Right ventricle myocardium superior (tissue), 1 donor: ENCODE data around the gene EIF3I. TPM values are rescaled to one million over a fixed set of nuclear protein-coding genes. Genes with fewer than 3 reads are reported as not detected.

Source experiments
- ATAC-seq: fragments of 200-7000 bp; cut with Tn5 transposase; one replicate; pipeline ENCODE4 v1.9.1; 2020; ENCODE audit warnings: mild to moderate bottlenecking; ENCODE audit not compliant: poor library complexity
- DNase-seq: peaks from one replicate; pipeline ENCODE4 v3.0.0-alpha.2; 2020
- intact Hi-C: fragments of 100-400 bp; cut with DNase I; formaldehyde crosslinking; loops from one replicate; pipeline ENCODE4 v1.11.2; 2022
- long read RNA-seq: library from polyadenylated mRNA; unstranded; transcript quantifications from one replicate; pipeline ENCODE4 v2.0.0, GENCODE V29; 2021
- total RNA-seq: library from RNA; stranded (reverse); fragmentation: NEBNext Ultra II Directional; extraction: Animal tissue kit (Norgen Biotek cat#: 25700); gene quantifications from one replicate; pipeline ENCODE4 v1.2.1, GENCODE V29; 2021
- donor health status: DM: no; HTN: yes; CAD: no; lungs with severe emphysema.

Gene EIF3I
- total RNA-seq: 97.2 TPM
- long read RNA-seq, transcript EIF3I-202 (11 exons, 1,458 nt): major isoform, 121 of 147 reads
- long read RNA-seq, partial matches to known transcripts: 24 of 147 reads
- long read RNA-seq, other reads (novel, unspliced or antisense): 2 of 147 reads

DNA sequence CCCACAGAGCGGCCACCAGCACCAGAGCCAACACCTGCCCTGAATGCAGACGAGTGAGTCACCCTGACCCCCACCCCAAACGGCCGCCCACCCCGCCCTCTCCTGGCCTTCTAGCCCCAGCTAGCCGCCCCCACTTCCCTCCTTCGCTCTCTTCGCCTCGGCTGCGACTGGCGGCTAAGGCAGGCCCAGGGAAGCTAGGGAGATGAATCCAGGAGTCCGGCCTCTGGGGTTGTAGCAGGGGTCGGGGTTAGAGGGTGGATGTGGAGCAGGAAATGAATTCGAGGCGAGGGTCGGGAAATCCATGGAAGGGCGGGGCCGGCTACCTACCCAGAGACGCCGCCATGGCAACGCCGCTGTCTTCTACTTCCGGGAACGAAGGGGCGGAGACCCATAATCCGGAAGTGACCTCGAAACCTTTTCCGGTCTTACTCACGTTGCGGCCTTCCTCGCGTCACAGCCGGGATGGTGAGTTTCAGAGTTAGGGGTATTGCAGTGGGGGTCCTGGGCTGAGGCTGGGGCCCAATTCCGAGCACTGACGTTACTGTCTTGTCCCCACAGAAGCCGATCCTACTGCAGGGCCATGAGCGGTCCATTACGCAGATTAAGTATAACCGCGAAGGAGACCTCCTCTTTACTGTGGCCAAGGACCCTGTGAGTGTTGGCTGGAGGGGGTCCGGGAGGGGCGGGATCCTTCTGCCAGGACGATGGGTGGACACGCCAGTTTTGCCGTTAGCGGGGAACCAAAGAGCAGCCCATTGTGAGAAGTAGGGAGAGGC is at the start of gene EIF3I, which contains the start of gene TMEM234:
Gene EIF3I, plus strand, starts transcription at position 428 of the 776 bp plus-strand sequence. Its CDS starts 35 bp downstream, at position 463.
Gene TMEM234, minus strand, starts transcription at position 374 of the 776 bp plus-strand sequence. Its CDS starts 31 bp downstream, at position 343.
- intact Hi-C loops: no loop called here
- ATAC-seq: peak; percentile 97

GRCh38 chr1:32172621-32173245 is 49.5 kb upstream of the EIF3I start:
- DNase-seq (no peak), ATAC-seq (no peak)
- intact Hi-C loops: no loop called here

More for the DNA sequence above, at the start of gene EIF3I, which contains the start of gene TMEM234:
- peak; percentile 95 for DNase-seq

DNA sequence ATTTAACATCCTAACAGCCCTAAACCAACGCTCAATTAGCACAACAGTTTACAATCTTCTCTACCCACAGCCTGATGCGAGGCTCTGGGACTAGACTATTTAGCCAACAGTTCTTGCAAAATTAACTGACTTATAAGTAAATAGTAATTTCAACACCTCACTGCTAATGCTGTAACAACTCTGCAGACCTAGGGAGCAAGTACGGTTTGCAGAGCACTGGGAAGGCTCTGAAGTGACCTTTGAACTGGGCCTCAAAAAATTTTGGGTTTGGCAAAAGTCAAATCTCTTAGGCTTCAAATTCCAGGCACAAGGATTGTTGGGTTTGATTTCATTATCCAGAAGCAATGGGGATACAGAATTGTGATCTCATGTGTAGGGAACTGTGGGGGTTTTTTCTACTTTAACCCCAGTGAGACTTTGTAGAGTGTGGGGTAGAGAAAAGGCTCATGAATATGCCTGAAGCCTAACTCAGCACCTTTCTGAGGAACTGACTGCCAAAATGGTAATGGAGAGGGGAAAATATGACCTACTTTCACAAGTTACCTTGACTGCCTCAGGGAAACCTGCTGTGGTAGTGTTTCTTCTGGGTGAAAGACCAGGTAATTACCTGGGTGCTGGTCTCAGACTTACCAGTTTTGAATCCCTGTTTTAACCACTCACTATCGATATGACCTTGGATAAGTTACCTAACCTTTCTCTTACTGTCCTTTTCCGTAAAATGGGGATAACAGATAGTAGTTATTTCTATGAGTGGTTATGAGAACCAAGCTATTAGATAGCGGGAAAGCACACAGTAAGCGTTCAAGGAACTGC is 43.6 kb upstream of the EIF3I start:
- no peak for DNase-seq
- intact Hi-C loops: no loop called here
- no peak for ATAC-seq

- intact Hi-C loops: no loop called here
- DNase-seq (no peak), ATAC-seq (peak; percentile 21)
Observed at GRCh38 chr1:32179193-32179442, 43.1 kb upstream of the EIF3I start.

- DNase-seq (peak; percentile 98), ATAC-seq (peak; percentile 97)
- intact Hi-C loops: no loop called here
Observed at GRCh38 chr1:32179443-32180185, 42.6 kb upstream of the EIF3I start, which contains the start of gene TXLNA. TXLNA (plus strand) TSS chr1:32179675; CDS start chr1:32180346, 671 bp downstream.

DNA sequence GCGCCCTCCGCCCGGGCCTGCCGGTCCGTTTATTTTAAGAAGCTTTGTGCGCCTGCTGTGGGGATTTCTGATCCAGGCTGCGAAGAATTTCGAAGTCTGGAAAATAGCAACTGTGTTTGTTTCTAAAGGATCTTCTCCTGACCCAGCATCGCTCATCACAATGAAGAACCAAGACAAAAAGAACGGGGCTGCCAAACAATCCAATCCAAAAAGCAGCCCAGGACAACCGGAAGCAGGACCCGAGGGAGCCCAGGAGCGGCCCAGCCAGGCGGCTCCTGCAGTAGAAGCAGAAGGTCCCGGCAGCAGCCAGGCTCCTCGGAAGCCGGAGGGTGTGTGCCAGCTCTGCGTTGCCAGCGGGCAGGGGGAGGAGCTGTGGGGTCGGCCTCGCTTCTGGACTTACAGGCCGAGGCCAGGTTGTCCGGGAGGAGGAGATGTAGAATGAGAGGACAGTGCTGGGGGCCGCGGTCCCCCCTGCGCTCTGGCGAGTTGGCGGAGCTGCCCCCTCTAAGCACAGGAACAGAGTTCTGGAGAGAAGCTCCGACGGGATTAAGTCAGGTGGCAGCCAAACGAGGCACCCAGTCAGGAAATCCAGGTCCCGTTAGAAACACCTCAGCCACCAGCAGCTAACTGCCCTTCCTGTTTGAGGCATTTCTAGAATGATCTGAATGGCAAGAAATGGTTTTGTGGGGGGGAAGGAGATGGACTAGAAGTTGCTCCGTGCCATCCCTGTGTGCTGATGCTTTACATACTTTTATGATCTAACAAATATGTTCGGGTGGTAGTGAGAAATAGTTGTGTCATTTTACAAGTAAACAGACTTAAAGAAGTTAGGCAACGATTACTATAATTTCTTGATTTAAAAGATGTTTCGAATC is 41.8 kb upstream of the EIF3I start:
- ATAC-seq (peak; percentile 38), DNase-seq (peak; percentile 75)
- intact Hi-C loops: no loop called here

DNA sequence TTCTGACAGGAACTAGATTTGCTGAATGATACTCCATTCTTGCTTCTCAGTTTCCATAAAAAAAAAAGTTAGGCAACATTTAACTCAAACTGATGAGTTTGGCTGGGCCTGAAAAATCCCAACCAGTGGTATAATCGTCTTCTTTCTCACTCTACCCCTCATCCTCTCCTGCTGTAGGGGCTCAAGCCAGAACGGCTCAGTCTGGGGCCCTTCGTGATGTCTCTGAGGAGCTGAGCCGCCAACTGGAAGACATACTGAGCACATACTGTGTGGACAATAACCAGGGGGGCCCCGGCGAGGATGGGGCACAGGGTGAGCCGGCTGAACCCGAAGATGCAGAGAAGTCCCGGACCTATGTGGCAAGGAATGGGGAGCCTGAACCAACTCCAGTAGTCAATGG is 41.1 kb upstream of the EIF3I start:
- DNase-seq (no peak), ATAC-seq (no peak)
- intact Hi-C loops: no loop called here

DNA sequence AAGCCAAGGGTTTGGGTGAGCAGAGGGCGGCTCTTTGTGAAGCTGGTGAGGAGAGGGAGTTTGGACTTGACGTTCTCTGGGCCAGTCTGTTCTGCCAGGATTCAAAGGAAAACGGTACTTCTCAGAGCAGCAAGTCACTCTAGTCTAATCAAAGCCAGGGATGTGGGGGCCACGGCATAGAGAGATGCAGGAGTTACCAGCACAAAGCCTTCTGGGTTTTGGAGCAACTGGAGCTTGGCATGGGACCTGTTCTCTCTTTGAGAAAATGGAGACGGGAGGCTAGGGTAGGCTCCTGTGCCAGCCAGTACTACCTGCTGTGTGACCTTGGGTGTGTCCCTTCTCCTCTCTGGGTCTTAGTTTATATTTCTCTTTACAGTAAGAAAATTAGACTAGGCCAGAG is 40.6 kb upstream of the EIF3I start:
- DNase-seq: no peak
- intact Hi-C loops: no loop called here
- no peak for ATAC-seq

DNA sequence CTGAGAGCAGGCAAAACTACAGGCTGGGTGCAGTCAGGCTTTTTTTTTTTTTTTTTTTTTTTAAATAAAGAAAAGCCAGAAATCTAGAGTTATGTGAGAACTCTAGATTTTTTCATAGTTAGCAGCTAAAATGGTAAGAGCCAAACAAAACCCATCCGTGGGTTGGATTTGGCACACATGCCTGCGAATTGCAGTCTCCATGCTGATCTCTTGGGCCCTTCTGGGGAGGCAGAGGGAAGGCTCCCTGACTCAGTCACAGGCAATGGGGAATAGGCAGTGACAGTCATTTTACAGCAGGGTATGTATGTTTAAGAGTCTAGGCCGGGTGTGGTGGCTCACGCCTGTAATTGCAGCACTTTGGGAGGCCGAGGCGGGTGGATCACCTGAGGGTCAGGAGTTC is 40.1 kb upstream of the EIF3I start:
- intact Hi-C loops: no loop called here
- DNase-seq (no peak), ATAC-seq (no peak)

DNA sequence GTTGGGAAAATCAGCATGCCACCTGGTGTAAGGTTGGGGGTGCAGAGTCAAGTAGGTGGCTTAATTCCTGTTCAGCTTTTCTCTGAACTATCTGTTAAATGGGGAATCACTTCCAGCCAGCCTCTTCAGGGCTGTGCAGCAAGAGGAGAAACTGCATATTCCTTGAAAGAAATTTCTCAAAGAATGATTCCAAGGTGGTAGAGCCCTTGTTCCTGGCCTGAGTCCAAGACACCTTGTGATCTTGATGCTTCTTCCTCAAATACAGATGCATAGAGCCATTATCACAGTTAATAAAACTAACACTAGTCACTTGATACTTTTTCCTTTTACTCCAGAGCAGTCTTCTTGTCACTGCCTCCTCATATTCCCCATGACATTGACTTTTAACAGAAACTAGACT is 37.6 kb upstream of the EIF3I start:
- no peak for DNase-seq
- no peak for ATAC-seq
- intact Hi-C loops: no loop called here

DNA sequence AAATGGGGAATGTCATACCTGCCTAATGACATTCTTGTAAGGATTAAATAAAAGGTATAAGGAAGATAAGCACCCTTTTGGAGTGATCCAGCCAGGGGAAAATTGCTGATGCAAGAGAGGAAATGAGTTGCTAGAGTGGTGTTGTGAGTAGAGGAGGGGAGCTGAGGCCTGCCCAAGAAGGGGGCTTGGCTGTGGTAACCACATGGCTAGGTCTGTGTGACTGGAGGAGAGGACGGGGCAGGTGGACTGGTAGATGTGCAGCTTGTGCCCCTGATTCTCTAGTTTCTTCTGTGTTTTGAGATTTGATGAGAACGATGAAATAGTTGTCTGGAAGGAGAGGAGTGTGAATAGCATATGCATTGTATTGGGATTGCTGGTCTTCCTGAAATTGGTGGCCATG is 36.1 kb upstream of the EIF3I start:
- ATAC-seq (no peak), DNase-seq (no peak)
- intact Hi-C loops: no loop called here

DNA sequence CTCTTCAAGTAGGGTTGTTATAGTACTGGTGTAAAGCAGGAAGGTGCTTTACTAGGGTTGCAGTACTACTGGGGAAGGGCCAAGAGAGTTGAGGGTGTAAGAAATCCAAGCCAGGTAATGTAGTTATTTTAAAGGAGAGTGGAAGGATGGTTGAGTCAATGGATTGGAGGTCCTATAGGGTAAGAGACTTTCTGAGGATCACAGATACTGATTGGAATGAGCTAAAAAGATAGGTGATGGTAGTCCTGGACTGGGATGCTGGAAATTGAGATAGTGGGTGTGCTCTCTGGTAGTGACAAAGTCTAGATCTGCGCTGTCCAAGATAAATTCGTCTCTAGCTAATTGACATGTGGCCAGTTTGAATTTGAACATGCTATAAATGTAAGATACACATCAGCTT is 35.7 kb upstream of the EIF3I start:
- ATAC-seq (no peak), DNase-seq (no peak)
- intact Hi-C loops: no loop called here

- ATAC-seq (no peak), DNase-seq (no peak)
- intact Hi-C loops: no loop called here
Observed at GRCh38 chr1:32187850-32188249, 34.4 kb upstream of the EIF3I start.

- intact Hi-C loops: no loop called here
- no peak for DNase-seq
- ATAC-seq: no peak
Observed at GRCh38 chr1:32192220-32192948, 29.8 kb upstream of the EIF3I start.

DNA sequence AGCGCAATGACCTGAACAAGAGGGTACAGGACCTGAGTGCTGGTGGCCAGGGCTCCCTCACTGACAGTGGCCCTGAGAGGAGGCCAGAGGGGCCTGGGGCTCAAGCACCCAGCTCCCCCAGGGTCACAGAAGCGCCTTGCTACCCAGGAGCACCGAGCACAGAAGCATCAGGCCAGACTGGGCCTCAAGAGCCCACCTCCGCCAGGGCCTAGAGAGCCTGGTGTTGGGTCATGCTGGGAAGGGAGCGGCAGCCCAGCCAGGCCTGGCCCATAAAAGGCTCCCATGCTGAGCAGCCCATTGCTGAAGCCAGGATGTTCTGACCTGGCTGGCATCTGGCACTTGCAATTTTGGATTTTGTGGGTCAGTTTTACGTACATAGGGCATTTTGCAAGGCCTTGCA is 27.2 kb upstream of the EIF3I start:
- ATAC-seq (no peak), DNase-seq (no peak)
- intact Hi-C loops: no loop called here

- DNase-seq (no peak), ATAC-seq (no peak)
- intact Hi-C loops: no loop called here
Observed at GRCh38 chr1:32195531-32195930, 26.7 kb upstream of the EIF3I start.
